GM23338 (cell line): ENCODE data around the gene SUCLG2. TPM values are rescaled to one million over a fixed set of nuclear protein-coding genes. Genes with fewer than 3 reads are reported as not detected.

Experiments
- ATAC-seq: fragments of 200-7000 bp; cut with Tn5 transposase; 3 replicates; pipeline ENCODE4 v1.9.1; 2020
- DNase-seq: peaks from one replicate; pipeline ENCODE4 v3.0.0-alpha.2; 2015; ENCODE audit warnings: low spot score
- H2AFZ ChIP-seq: fragments of 200-600 bp; sonication (generic); 2 replicates; pipeline ENCODE4 v1.8.0; 2016; ENCODE audit warnings: antibody characterized with exemption, mild to moderate bottlenecking, moderate library complexity
- H3F3A ChIP-seq: fragments of 200-600 bp; sonication (generic); replicated peaks from 2 replicates; pipeline ENCODE4 v1.8.0; 2017; ENCODE audit warnings: antibody characterized with exemption, mixed run types, low read depth
- H3K27ac ChIP-seq: fragments of 200-600 bp; sonication (generic); 2 replicates; pipeline ENCODE4 v1.6.1; 2016; ENCODE audit warnings: low read depth
- H3K27me3 ChIP-seq: fragments of 200-600 bp; sonication (generic); 2 replicates; pipeline ENCODE4 v1.8.0; 2016; ENCODE audit warnings: mild to moderate bottlenecking, mixed run types, moderate library complexity; ENCODE audit not compliant: insufficient read depth
- H3K36me3 ChIP-seq: fragments of 200-600 bp; sonication (generic); 2 replicates; pipeline ENCODE4 v1.8.0; 2016; ENCODE audit warnings: mild to moderate bottlenecking; ENCODE audit not compliant: insufficient read depth
- H3K4me1 ChIP-seq: fragments of 200-600 bp; sonication (generic); 2 replicates; pipeline ENCODE4 v1.8.0; 2016; ENCODE audit warnings: mild to moderate bottlenecking, moderate library complexity; ENCODE audit not compliant: insufficient read depth
- H3K4me2 ChIP-seq: fragments of 200-600 bp; sonication (generic); 2 replicates; pipeline ENCODE4 v1.7.1; 2017; ENCODE audit warnings: mixed run types
- H3K4me3 ChIP-seq: fragments of 200-600 bp; sonication (generic); 2 replicates; pipeline ENCODE4 v1.6.1; 2016; ENCODE audit warnings: mixed run types
- H3K79me2 ChIP-seq: fragments of 200-600 bp; sonication (generic); replicated peaks from 2 replicates; pipeline ENCODE4 v1.8.0; 2017; ENCODE audit warnings: mild to moderate bottlenecking; ENCODE audit not compliant: insufficient read depth
- H3K9me2 ChIP-seq: fragments of 200-600 bp; sonication (generic); 2 replicates; pipeline ENCODE4 v1.8.0; 2017; ENCODE audit not compliant: insufficient read depth
- H4K20me1 ChIP-seq: fragments of 200-600 bp; sonication (generic); replicated peaks from 2 replicates; pipeline ENCODE4 v1.8.0; 2017; ENCODE audit warnings: mild to moderate bottlenecking; ENCODE audit not compliant: insufficient read depth
- H3K27ac Mint-ChIP-seq: 2 replicates; pipeline ENCODE4 v1.8.0; 2020; ENCODE audit warnings: inconsistent platforms, mild to moderate bottlenecking, moderate library complexity, mixed read lengths
- H3K27me3 Mint-ChIP-seq: 3 replicates; pipeline ENCODE4 v1.8.0; 2022; ENCODE audit warnings: low read depth, mild to moderate bottlenecking, moderate library complexity, mixed read lengths, inconsistent platforms; ENCODE audit not compliant: insufficient read depth, poor library complexity
- H3K36me3 Mint-ChIP-seq: 3 replicates; pipeline ENCODE4 v1.8.0; 2021; ENCODE audit warnings: low read depth, mild to moderate bottlenecking, inconsistent platforms, moderate library complexity, mixed read lengths
- H3K4me1 Mint-ChIP-seq: 3 replicates; pipeline ENCODE4 v1.8.0; 2020; ENCODE audit warnings: mild to moderate bottlenecking, inconsistent platforms, mixed read lengths
- H3K4me3 Mint-ChIP-seq: 3 replicates; pipeline ENCODE4 v1.8.0; 2021; ENCODE audit warnings: moderate library complexity, mild to moderate bottlenecking, inconsistent platforms, mixed read lengths
- H3K9me3 Mint-ChIP-seq: 3 replicates; pipeline ENCODE4 v1.8.0; 2020; ENCODE audit warnings: moderate library complexity, mild to moderate bottlenecking, inconsistent platforms, mixed read lengths
- CREB1 ChIP-seq: fragments of 250-450 bp; sonication (Bioruptor Pico); IDR thresholded peaks from 2 replicates; pipeline ENCODE4 v1.5.0; 2020; ENCODE audit warnings: low read depth, mild to moderate bottlenecking, moderate library complexity
- EZH2 ChIP-seq: fragments of 200-600 bp; sonication (generic); IDR thresholded peaks from one replicate; pipeline ENCODE4 v1.8.0; 2017; ENCODE audit warnings: antibody characterized with exemption, mild to moderate bottlenecking, low read depth; ENCODE audit not compliant: unreplicated experiment
- JUNB ChIP-seq: IDR thresholded peaks from one replicate; pipeline ENCODE4 v1.6.1; 2016; ENCODE audit warnings: antibody characterized with exemption; ENCODE audit not compliant: unreplicated experiment
- NANOG ChIP-seq: IDR thresholded peaks from 2 replicates; pipeline ENCODE4 v1.6.1; 2016; ENCODE audit warnings: antibody characterized with exemption, borderline replicate concordance
- STAT1 ChIP-seq: IDR thresholded peaks from one replicate; pipeline ENCODE4 v1.6.1; 2016; ENCODE audit warnings: antibody characterized with exemption; ENCODE audit not compliant: unreplicated experiment
- ZNF331 ChIP-seq: fragments of 250-450 bp; sonication (Bioruptor Pico); IDR thresholded peaks from 2 replicates; pipeline ENCODE4 v1.5.0; 2020; ENCODE audit warnings: low read depth, mild to moderate bottlenecking, moderate library complexity
- ZNF462 ChIP-seq: fragments of 250-450 bp; sonication (Bioruptor Pico); IDR thresholded peaks from 2 replicates; pipeline ENCODE4 v1.5.0; 2020; ENCODE audit warnings: mild to moderate bottlenecking, moderate library complexity
- polyA plus RNA-seq: library from polyadenylated mRNA; unstranded; fragments of >200 nt; fragmentation: Nextera tagmentation; extraction: Ambion mirVana; gene quantifications from 2 replicates; pipeline ENCODE4 v1.2.1, GENCODE V29; 2016
- total RNA-seq: library from RNA; depleted of rRNA; stranded (reverse); fragments of >200 nt; shearing (Covaris generic); gene quantifications from 2 replicates; pipeline ENCODE4 v1.2.3, GENCODE V29; 2014

SUCLG2 gene
- total and polyA plus RNA-seq, 2 experiments from 2014 or later: 29.3 to 39.0 TPM

GRCh38 chr3:67470207-67470606 lies 184.2 kb downstream of the SUCLG2 start (continued):
- TF ChIP-seq ZNF462 (CRISPR knock-in tag) (no peak), EZH2 (no peak), NANOG (no peak)

- Mint-ChIP-seq H3K27me3 (peaks cover 3% of the 10 kb centered on the region), H3K27ac (no peak overlapping the region), H3K9me3 (no peaks in the 10 kb centered on the region), H3K4me3 (no peak overlapping the region), H3K4me1 (no peaks in the 10 kb centered on the region), H3K36me3 (no peaks in the 10 kb centered on the region)
- Histone ChIP-seq H3K27me3 (no peaks in the 10 kb centered on the region), H3K4me1 (no peaks in the 10 kb centered on the region), H3K79me2 (no peaks in the 10 kb centered on the region), H3F3A (no peaks in the 10 kb centered on the region), H3K27ac (no peak overlapping the region), H3K4me3 (no peak overlapping the region), H3K4me2 (no peak overlapping the region), H3K9me2 (0 out of 2 replicates have a peak, but pooled peaks cover 2% of the 10 kb centered on the region), H2AFZ (no peak overlapping the region), H4K20me1 (no peaks in the 10 kb centered on the region), H3K36me3 (no peaks in the 10 kb centered on the region)
- no peak for ATAC-seq
- DNase-seq: no peak
- no peak for TF ChIP-seq EZH2
- TF ChIP-seq JUNB: no peak
- no peak for TF ChIP-seq CREB1 (CRISPR knock-in tag)
- TF ChIP-seq NANOG: no peak
- no peak for TF ChIP-seq STAT1
- no peak for TF ChIP-seq ZNF331 (CRISPR knock-in tag)
Observed at GRCh38 chr3:67468511-67468910, 185.9 kb downstream of the SUCLG2 start.
